Measurements from ENCODE around the gene SYT1.

The SYT1 gene

GRCh38 chr12:79309039-79309438, 444.5 kb downstream of the SYT1 start:
- DNase-seq (ENCODE audit: low read depth), result no peak
- TF ChIP-seq, protein P1, sequence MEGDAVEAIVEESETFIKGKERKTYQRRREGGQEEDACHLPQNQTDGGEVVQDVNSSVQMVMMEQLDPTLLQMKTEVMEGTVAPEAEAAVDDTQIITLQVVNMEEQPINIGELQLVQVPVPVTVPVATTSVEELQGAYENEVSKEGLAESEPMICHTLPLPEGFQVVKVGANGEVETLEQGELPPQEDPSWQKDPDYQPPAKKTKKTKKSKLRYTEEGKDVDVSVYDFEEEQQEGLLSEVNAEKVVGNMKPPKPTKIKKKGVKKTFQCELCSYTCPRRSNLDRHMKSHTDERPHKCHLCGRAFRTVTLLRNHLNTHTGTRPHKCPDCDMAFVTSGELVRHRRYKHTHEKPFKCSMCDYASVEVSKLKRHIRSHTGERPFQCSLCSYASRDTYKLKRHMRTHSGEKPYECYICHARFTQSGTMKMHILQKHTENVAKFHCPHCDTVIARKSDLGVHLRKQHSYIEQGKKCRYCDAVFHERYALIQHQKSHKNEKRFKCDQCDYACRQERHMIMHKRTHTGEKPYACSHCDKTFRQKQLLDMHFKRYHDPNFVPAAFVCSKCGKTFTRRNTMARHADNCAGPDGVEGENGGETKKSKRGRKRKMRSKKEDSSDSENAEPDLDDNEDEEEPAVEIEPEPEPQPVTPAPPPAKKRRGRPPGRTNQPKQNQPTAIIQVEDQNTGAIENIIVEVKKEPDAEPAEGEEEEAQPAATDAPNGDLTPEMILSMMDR (IDR thresholded peaks at IDR 0.05; ENCODE audit: low read depth, low read length), result no peak
- no peak overlapping the region for H3K4me3 ChIP-seq (ENCODE audit: low read depth, low read length)

DNA sequence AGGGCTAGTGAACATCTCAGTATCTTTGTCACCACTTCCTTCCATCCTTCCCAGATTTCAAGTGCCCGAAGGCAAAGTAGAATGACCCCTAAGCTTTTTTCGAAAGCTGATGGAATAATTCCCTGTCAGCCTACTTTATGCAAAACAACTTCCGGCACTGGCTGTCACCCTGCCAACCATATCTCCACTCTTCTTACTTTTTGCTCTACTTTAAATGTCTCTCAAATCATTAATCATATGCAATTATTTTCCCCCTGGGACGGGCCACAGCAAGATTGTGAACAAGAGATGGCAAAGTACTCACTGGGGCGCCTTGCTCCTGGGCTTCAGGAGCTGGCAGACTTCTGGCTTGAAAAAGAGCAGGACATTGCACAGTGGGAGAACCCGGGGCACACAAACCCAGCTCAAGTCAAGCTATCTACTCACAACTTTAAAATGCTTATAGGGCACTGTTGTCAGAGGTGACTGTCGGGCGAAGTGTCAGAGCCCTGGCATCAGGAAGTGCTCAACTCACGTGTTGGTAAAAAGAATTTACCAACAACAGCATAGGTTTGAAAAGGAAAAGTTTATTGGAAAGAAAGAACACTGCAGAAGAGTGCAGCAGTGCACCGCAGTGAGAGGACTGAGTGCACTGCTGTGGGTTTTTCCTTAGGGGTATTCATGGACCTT, 452.7 kb downstream of the SYT1 start:
- DNase-seq (ENCODE audit: low read depth), result no peak
- no peak overlapping the region for H3K4me3 ChIP-seq (ENCODE audit: low read depth, low read length)
- TF ChIP-seq MYC (IDR thresholded peaks at IDR 0.05; ENCODE audit: low read depth, low read length) (no peak), MAX (IDR thresholded peaks at IDR 0.05; ENCODE audit: low read depth, low read length) (no peak), POLR2A (IDR thresholded peaks at IDR 0.05; ENCODE audit: extremely low read depth, insufficient read length) (no peak)
- TF ChIP-seq, protein P1 (IDR thresholded peaks at IDR 0.05; ENCODE audit: low read depth, low read length), result no peak

- no peak for DNase-seq (ENCODE audit: low read depth)
- TF ChIP-seq MAX (IDR thresholded peaks at IDR 0.05; ENCODE audit: low read depth, low read length) (no peak), POLR2A (IDR thresholded peaks at IDR 0.05; ENCODE audit: extremely low read depth, insufficient read length) (no peak), MYC (IDR thresholded peaks at IDR 0.05; ENCODE audit: low read depth, low read length) (no peak)
- H3K4me3 ChIP-seq (ENCODE audit: low read depth, low read length), result no peak overlapping the region
These were observed 458.3 kb downstream of the SYT1 start for GRCh38 chr12:79322905-79323304.

- DNase-seq (ENCODE audit: low read depth), result no peak
- H3K4me3 ChIP-seq (ENCODE audit: low read depth, low read length), result no peak overlapping the region
- TF ChIP-seq MAX (IDR thresholded peaks at IDR 0.05; ENCODE audit: low read depth, low read length) (no peak), MYC (IDR thresholded peaks at IDR 0.05; ENCODE audit: low read depth, low read length) (no peak), POLR2A (IDR thresholded peaks at IDR 0.05; ENCODE audit: extremely low read depth, insufficient read length) (no peak)
- TF ChIP-seq, protein P1 (IDR thresholded peaks at IDR 0.05; ENCODE audit: low read depth, low read length), result no peak
These were observed 460.0 kb downstream of the SYT1 start for GRCh38 chr12:79324571-79324970.

DNA sequence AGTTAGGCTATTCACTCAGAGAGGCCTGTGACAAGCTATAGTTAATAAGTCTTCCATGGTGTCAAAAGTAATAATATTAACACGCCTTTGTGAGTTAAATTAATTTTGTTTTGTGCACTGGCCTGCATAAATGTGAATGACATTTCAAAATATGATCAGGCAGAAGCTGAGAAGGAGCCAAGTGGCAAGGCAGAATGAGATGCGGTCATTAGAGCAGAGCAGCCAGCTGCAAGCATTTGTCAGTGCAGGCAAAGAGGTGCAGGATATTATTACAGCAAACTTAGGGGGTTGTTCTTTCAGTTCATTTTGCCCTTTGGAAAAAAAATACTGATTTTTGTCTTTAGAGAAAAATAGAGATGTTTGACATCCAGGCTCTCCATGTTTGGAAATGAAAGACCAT, 461.6 kb downstream of the SYT1 start:
- no peak for DNase-seq (ENCODE audit: low read depth)
- no peak overlapping the region for H3K4me3 ChIP-seq (ENCODE audit: low read depth, low read length)
- no peak for TF ChIP-seq MAX (IDR thresholded peaks at IDR 0.05; ENCODE audit: low read depth, low read length)
- no peak for TF ChIP-seq MYC (IDR thresholded peaks at IDR 0.05; ENCODE audit: low read depth, low read length)
- TF ChIP-seq POLR2A (IDR thresholded peaks at IDR 0.05; ENCODE audit: extremely low read depth, insufficient read length), result no peak
- TF ChIP-seq, protein P1 (IDR thresholded peaks at IDR 0.05; ENCODE audit: low read depth, low read length), result no peak

GRCh38 chr12:79326663-79327062, 462.1 kb downstream of the SYT1 start:
- TF ChIP-seq POLR2A (IDR thresholded peaks at IDR 0.05; ENCODE audit: extremely low read depth, insufficient read length), result no peak
- TF ChIP-seq MAX (IDR thresholded peaks at IDR 0.05; ENCODE audit: low read depth, low read length), result no peak
- no peak for TF ChIP-seq MYC (IDR thresholded peaks at IDR 0.05; ENCODE audit: low read depth, low read length)
- TF ChIP-seq, protein P1 (IDR thresholded peaks at IDR 0.05; ENCODE audit: low read depth, low read length), result no peak
- DNase-seq (ENCODE audit: low read depth), result no peak
- H3K4me3 ChIP-seq (ENCODE audit: low read depth, low read length), result no peak overlapping the region
